ENCODE results near the gene PLD1.
"Not testable (repeated sequence)": the region's sequence is repeated elsewhere in the genome, so short reads cannot be mapped to it uniquely, and the experiment has no call there.

The PLD1 gene

GRCh38 chr3:171654809-171655208 lies 155.5 kb downstream of the PLD1 start:
- no peak for DNase-seq

GRCh38 chr3:171654326-171654725 lies 156.0 kb downstream of the PLD1 start:
- no peak for DNase-seq

GRCh38 chr3:171653701-171654100 lies 156.6 kb downstream of the PLD1 start:
- DNase-seq: no peak

- no peak for DNase-seq
These were observed 157.4 kb downstream of the PLD1 start for GRCh38 chr3:171652932-171653331.

- no peak for DNase-seq
These were observed 160.2 kb downstream of the PLD1 start for GRCh38 chr3:171649911-171650592.

GRCh38 chr3:171649267-171649666 lies 161.0 kb downstream of the PLD1 start:
- DNase-seq: no peak

GRCh38 chr3:171648069-171648468 lies 162.2 kb downstream of the PLD1 start:
- no peak for DNase-seq

- peak; percentile 36 for DNase-seq
These were observed 163.7 kb downstream of the PLD1 start for GRCh38 chr3:171646357-171647133.

- no peak for DNase-seq
These were observed 165.6 kb downstream of the PLD1 start for GRCh38 chr3:171644681-171645080.

- DNase-seq: no peak
These were observed 166.6 kb downstream of the PLD1 start for GRCh38 chr3:171643681-171644080.

GRCh38 chr3:171643033-171643432 lies 167.2 kb downstream of the PLD1 start:
- DNase-seq: no peak

GRCh38 chr3:171640520-171641412 lies 169.5 kb downstream of the PLD1 start:
- DNase-seq: no peak

GRCh38 chr3:171636666-171637065 lies 173.6 kb downstream of the PLD1 start:
- DNase-seq: no peak

GRCh38 chr3:171632766-171633165 lies 177.5 kb downstream of the PLD1 start:
- DNase-seq: no peak

- not testable (repeated sequence) for DNase-seq
These were observed 183.5 kb downstream of the PLD1 start for GRCh38 chr3:171626799-171627198.

GRCh38 chr3:171622126-171622525 lies 188.2 kb downstream of the PLD1 start:
- no peak for DNase-seq

- no peak for DNase-seq
These were observed 189.4 kb downstream of the PLD1 start for GRCh38 chr3:171620825-171621434.

GRCh38 chr3:171616798-171617197 lies 193.5 kb downstream of the PLD1 start:
- DNase-seq: no peak

- DNase-seq: no peak
These were observed 194.6 kb downstream of the PLD1 start for GRCh38 chr3:171615686-171616085.

GRCh38 chr3:171615281-171615680 lies 195.0 kb downstream of the PLD1 start:
- no peak for DNase-seq

- no peak for DNase-seq
These were observed 195.9 kb downstream of the PLD1 start for GRCh38 chr3:171614318-171614921.

- DNase-seq: no peak
These were observed 202.8 kb downstream of the PLD1 start for GRCh38 chr3:171607452-171607851.

Data from NCI-H2171 treated with DMSO at 0.1 percent for 48 hours (cell line).